Gastrocnemius medialis (tissue), 4 donors: Measurements from ENCODE around the gene EMILIN2. TPM values are rescaled to one million over a fixed set of nuclear protein-coding genes. Genes with fewer than 3 reads are reported as not detected.

Experiments used
- ATAC-seq, 2 donors: fragments of 150-250 bp; one replicate each; pipeline ENCODE4 v1.9.1; 2016
- DNase-seq, 2 donors: peaks; one replicate each; pipeline ENCODE4 v3.0.0-alpha.2; 2019
- H3K27ac ChIP-seq, 4 donors: fragments of 200-600 bp; sonication (generic); 1 replicate in 1 of 4; 2 replicates in 3 of 4; pipeline ENCODE4 v1.5.1; 2016 to 2018; ENCODE audit warnings: mild to moderate bottlenecking in 2 of 4, moderate library complexity in 1 of 4
- H3K27me3 ChIP-seq, 3 donors: fragments of 200-600 bp; sonication (generic) in 2 of 3; 1 replicate in 1 of 3; 2 replicates in 2 of 3; pipeline versions ENCODE4 v1.5.1 to v1.6.0; 2016 to 2019; ENCODE audit warnings: mild to moderate bottlenecking in 1 of 3, moderate library complexity in 1 of 3
- H3K36me3 ChIP-seq, 2 donors: fragments of 200-600 bp; sonication (generic) in 1 of 2; one replicate each; pipeline ENCODE4 v1.5.1; 2017 to 2018
- H3K4me1 ChIP-seq, 2 donors: fragments of 200-600 bp; sonication (generic) in 1 of 2; one replicate each; pipeline ENCODE4 v1.5.1; 2016 to 2017; ENCODE audit warnings: mild to moderate bottlenecking in 2 of 2
- H3K4me3 ChIP-seq, 4 donors: fragments of 200-600 bp; sonication (generic) in 3 of 4; 1 replicate in 1 of 4; 2 replicates in 3 of 4; pipeline ENCODE4 v1.5.1; 2016 to 2019; ENCODE audit warnings: mild to moderate bottlenecking in 2 of 4
- H3K9me3 ChIP-seq, 3 donors: fragments of 200-600 bp; sonication (generic) in 2 of 3; 1 replicate in 1 of 3; 2 replicates in 2 of 3; pipeline ENCODE4 v1.5.1; 2016 to 2019
- POLR2A ChIP-seq, 2 donors: fragments of 450-650 bp; IDR thresholded peaks; one replicate each; pipeline ENCODE4 v1.6.1; 2017; ENCODE audit warnings: antibody characterized with exemption in 2 of 2, mild to moderate bottlenecking in 2 of 2, moderate library complexity in 2 of 2
- in situ Hi-C, 4 donors: fragments of 200-750 bp; cut with MboI; loops; one replicate each; pipeline versions ENCODE4 v1.15.0 to v1.8.0; 2017; ENCODE audit warnings: low sequenced_read_pairs in 4 of 4
- intact Hi-C: fragments of 100-400 bp; cut with DNase I; formaldehyde crosslinking; loops from one replicate; pipeline ENCODE4 v1.15.1; 2023; ENCODE audit warnings: low total_unique reads
- total RNA-seq, 4 donors: library from RNA; depleted of rRNA; stranded (reverse); fragments of >200 nt; gene quantifications; one replicate each; pipeline versions ENCODE4 v1.1.0 to v1.2.3, GENCODE V29; 2016
- TF ChIP-seq, protein P1 (sequence below), 5 experiments: fragments of 450-650 bp in 3 of 5; fragments of 200-600 bp in 2 of 5; sonication (generic) in 2 of 5; IDR thresholded peaks in 4 of 5; conservative IDR thresholded peaks in 1 of 5; 1 replicate in 4 of 5; 2 replicates in 1 of 5; pipeline ENCODE4 v1.5.1; 2016 to 2019; ENCODE audit warnings: antibody characterized with exemption in 5 of 5, mild to moderate bottlenecking in 3 of 5, moderate library complexity in 3 of 5

EMILIN2 gene
- total RNA-seq, 4 donors from 2014 or later: 1.9 to 10.5 (median 5.6) TPM

DNA sequence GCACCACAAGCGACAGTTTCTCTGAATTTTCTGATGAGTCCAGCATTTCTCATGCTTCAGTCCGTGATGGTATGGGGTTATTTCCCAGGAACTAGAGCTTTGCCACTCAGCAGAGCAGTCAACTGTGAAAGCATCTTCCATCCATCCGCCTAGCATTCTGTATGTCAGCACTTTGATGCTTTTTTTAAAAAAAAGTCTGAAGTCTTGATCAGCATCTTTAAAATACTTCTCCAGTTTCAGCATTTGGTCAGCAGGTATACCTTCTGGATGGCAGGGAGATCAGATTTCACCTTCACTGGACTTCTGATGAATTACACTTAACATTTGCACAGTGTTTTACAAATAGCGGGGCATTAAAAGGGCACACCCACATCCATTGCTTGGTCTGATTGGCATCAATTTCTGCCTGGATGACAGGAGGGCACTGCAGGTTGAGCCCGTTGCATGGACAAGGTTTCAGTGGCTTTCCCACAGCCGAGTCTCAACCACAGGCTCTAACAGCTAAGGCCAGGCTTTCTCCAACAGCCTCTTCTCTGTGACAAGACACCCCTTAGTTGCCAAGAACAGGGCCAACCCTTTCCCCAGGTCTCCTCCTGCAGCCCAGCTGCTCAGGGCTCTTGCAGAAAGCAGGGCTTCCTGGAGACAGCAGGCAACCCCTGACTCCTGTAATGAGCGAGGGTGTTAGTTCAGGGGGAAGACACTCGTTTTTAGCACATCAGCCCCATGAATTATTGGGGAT, 54.0 kb downstream of the EMILIN2 start:
- H3K4me1 ChIP-seq: no peaks in the 10 kb centered on the region
- H3K9me3 ChIP-seq: no peaks in the 10 kb centered on the region
- in situ Hi-C loops (no loop called here), intact Hi-C loops (no loop called here)
- H3K27ac ChIP-seq: no peak overlapping the region
- H3K4me3 ChIP-seq: no peak overlapping the region
- H3K27me3 ChIP-seq: peaks cover 1 to 7% (median 3%) of the 10 kb centered on the region in 3 donors
- no peaks in the 10 kb centered on the region for H3K36me3 ChIP-seq
- DNase-seq (no peak), ATAC-seq (no peak)
- TF ChIP-seq, protein P1, sequence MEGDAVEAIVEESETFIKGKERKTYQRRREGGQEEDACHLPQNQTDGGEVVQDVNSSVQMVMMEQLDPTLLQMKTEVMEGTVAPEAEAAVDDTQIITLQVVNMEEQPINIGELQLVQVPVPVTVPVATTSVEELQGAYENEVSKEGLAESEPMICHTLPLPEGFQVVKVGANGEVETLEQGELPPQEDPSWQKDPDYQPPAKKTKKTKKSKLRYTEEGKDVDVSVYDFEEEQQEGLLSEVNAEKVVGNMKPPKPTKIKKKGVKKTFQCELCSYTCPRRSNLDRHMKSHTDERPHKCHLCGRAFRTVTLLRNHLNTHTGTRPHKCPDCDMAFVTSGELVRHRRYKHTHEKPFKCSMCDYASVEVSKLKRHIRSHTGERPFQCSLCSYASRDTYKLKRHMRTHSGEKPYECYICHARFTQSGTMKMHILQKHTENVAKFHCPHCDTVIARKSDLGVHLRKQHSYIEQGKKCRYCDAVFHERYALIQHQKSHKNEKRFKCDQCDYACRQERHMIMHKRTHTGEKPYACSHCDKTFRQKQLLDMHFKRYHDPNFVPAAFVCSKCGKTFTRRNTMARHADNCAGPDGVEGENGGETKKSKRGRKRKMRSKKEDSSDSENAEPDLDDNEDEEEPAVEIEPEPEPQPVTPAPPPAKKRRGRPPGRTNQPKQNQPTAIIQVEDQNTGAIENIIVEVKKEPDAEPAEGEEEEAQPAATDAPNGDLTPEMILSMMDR (IDR thresholded peaks at IDR 0.05 in 4 of 5, conservative IDR thresholded peaks at IDR 0.05 in 1 of 5): no peak
- no peak for TF ChIP-seq POLR2A (IDR thresholded peaks at IDR 0.05)

GRCh38 chr18:2901423-2901985, 54.7 kb downstream of the EMILIN2 start:
- intact Hi-C loops (no loop called here), in situ Hi-C loops (no loop called here)
- Histone ChIP-seq H3K27me3 (peaks cover 3 to 13% (median 8%) of the 10 kb centered on the region in 3 donors), H3K9me3 (no peaks in the 10 kb centered on the region), H3K27ac (no peak overlapping the region), H3K4me3 (no peak overlapping the region), H3K4me1 (no peaks in the 10 kb centered on the region), H3K36me3 (no peaks in the 10 kb centered on the region)
- DNase-seq (no peak), ATAC-seq (no peak)
- no peak for TF ChIP-seq POLR2A (IDR thresholded peaks at IDR 0.05)

DNA sequence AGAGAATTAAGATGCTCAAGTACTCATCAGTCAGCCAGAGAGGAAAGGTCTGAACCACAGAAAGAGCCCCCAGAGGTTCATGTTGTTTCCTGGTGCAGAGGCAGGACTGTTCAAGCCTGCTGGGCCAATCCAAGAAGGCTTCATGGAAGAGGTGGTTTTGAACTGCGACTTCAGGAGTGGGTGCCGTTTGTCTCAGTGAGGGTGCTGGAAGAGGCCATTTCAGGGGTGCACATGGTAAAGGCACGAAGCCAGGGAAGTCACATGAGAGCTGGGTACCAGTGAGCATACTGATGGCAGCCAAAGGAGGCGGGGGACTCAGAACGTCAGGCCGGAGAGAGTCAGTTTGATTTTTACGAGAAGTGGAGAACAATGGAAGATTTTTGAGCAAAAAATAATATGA, 55.5 kb downstream of the EMILIN2 start:
- intact Hi-C loops: no loop called here
- Histone ChIP-seq H3K4me3 (no peak overlapping the region), H3K9me3 (no peaks in the 10 kb centered on the region), H3K27me3 (peaks cover 7 to 18% (median 12%) of the 10 kb centered on the region in 3 donors), H3K27ac (peak overlapping the region; percentile 21 to 54 (median 39)), H3K36me3 (no peaks in the 10 kb centered on the region), H3K4me1 (no peaks in the 10 kb centered on the region)
- in situ Hi-C loops: no loop called here
- TF ChIP-seq, protein P1 (IDR thresholded peaks at IDR 0.05 in 4 of 5, conservative IDR thresholded peaks at IDR 0.05 in 1 of 5): no peak
- TF ChIP-seq POLR2A (IDR thresholded peaks at IDR 0.05): no peak
- DNase-seq (no peak), ATAC-seq (no peak)

GRCh38 chr18:2903006-2903405, 56.2 kb downstream of the EMILIN2 start:
- intact Hi-C loops (no loop called here), in situ Hi-C loops (no loop called here)
- TF ChIP-seq, protein P1 (IDR thresholded peaks at IDR 0.05 in 4 of 5, conservative IDR thresholded peaks at IDR 0.05 in 1 of 5): no peak
- TF ChIP-seq POLR2A (IDR thresholded peaks at IDR 0.05): no peak
- H3K27me3 ChIP-seq: peaks cover 14 to 24% (median 18%) of the 10 kb centered on the region in 3 donors
- H3K4me3 ChIP-seq: no peak overlapping the region
- H3K36me3 ChIP-seq: no peaks in the 10 kb centered on the region
- no peaks in the 10 kb centered on the region for H3K4me1 ChIP-seq
- ATAC-seq (peak; percentile 36 to 37), DNase-seq (peak; percentile 29 to 39)
- H3K9me3 ChIP-seq: no peaks in the 10 kb centered on the region
- H3K27ac ChIP-seq: peak overlapping the region; percentile 21 to 54 (median 39)

- no peaks in the 10 kb centered on the region for H3K9me3 ChIP-seq
- peak overlapping the region in 2 of 4 donors; percentile 37 to 45 for H3K27ac ChIP-seq
- ATAC-seq (peak; percentile 28 to 57), DNase-seq (peak; percentile 34 to 44)
- in situ Hi-C loops: no loop called here
- H3K4me3 ChIP-seq: peak overlapping the region; percentile 42 to 59 (median 50)
- H3K27me3 ChIP-seq: peaks cover 19 to 31% (median 28%) of the 10 kb centered on the region in 3 donors
- H3K36me3 ChIP-seq: no peaks in the 10 kb centered on the region
- H3K4me1 ChIP-seq: no peaks in the 10 kb centered on the region
- intact Hi-C loops: no loop called here
- TF ChIP-seq, protein P1 (IDR thresholded peaks at IDR 0.05 in 4 of 5, conservative IDR thresholded peaks at IDR 0.05 in 1 of 5): no peak
- TF ChIP-seq POLR2A (IDR thresholded peaks at IDR 0.05): peak in 1 of 2 donors; percentile 31
Observed at GRCh38 chr18:2905854-2906703, 59.3 kb downstream of the EMILIN2 start.
